Left ventricle myocardium inferior (tissue), 1 donor: ENCODE measurements around the gene DLG2. TPM values are rescaled to one million over a fixed set of nuclear protein-coding genes. Genes with fewer than 3 reads are reported as not detected.
A peak's percentile ranks its signal among the peaks of the same experiment; 100 is the strongest.

Experiments
- DNase-seq: peaks from one replicate; pipeline ENCODE4 v3.0.0-alpha.2; 2020
- H3K27ac ChIP-seq: fragments of 200-600 bp; replicated peaks from 2 replicates; pipeline ENCODE4 v1.8.0; 2021
- H3K27me3 ChIP-seq: fragments of 200-600 bp; 2 replicates; pipeline ENCODE4 v1.8.0; 2021; ENCODE audit warnings: low read depth
- H3K36me3 ChIP-seq: fragments of 200-600 bp; 2 replicates; pipeline ENCODE4 v1.8.0; 2021
- H3K4me1 ChIP-seq: fragments of 200-600 bp; 2 replicates; pipeline ENCODE4 v1.8.0; 2021
- H3K4me3 ChIP-seq: fragments of 200-600 bp; 2 replicates; pipeline ENCODE4 v1.8.0; 2021; ENCODE audit warnings: mild to moderate bottlenecking, moderate library complexity
- H3K9me3 ChIP-seq: fragments of 200-600 bp; replicated peaks from 2 replicates; pipeline ENCODE4 v1.8.0; 2021
- intact Hi-C: fragments of 100-400 bp; cut with micrococcal nuclease; formaldehyde crosslinking; loops from one replicate; pipeline ENCODE4 v1.11.0; 2022
- total RNA-seq: library from RNA; stranded (reverse); fragmentation: NEBNext Ultra II Directional; extraction: Animal tissue kit (Norgen Biotek cat#: 25700); gene quantifications from one replicate; pipeline ENCODE4 v1.2.1, GENCODE V29; 2021
- TF ChIP-seq, protein P1 (sequence below): fragments of 200-600 bp; IDR thresholded peaks from 2 replicates; pipeline ENCODE4 v1.8.0; 2021; ENCODE audit warnings: antibody characterized with exemption, mild to moderate bottlenecking, borderline replicate concordance
- donor health status: DM: no; HTN: yes; CAD: no; lungs with severe emphysema.

Gene DLG2
- total RNA-seq, 1 donor from 2014 or later: 6.5 TPM

GRCh38 chr11:84909740-84910139 lies 717.4 kb downstream of the DLG2 start:
- no peaks in the 10 kb centered on the region for H3K4me1 ChIP-seq
- TF ChIP-seq, protein P1, sequence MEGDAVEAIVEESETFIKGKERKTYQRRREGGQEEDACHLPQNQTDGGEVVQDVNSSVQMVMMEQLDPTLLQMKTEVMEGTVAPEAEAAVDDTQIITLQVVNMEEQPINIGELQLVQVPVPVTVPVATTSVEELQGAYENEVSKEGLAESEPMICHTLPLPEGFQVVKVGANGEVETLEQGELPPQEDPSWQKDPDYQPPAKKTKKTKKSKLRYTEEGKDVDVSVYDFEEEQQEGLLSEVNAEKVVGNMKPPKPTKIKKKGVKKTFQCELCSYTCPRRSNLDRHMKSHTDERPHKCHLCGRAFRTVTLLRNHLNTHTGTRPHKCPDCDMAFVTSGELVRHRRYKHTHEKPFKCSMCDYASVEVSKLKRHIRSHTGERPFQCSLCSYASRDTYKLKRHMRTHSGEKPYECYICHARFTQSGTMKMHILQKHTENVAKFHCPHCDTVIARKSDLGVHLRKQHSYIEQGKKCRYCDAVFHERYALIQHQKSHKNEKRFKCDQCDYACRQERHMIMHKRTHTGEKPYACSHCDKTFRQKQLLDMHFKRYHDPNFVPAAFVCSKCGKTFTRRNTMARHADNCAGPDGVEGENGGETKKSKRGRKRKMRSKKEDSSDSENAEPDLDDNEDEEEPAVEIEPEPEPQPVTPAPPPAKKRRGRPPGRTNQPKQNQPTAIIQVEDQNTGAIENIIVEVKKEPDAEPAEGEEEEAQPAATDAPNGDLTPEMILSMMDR: no peak
- no peak for DNase-seq
- intact Hi-C loops: no loop called here
- no peak overlapping the region for H3K27ac ChIP-seq
- H3K36me3 ChIP-seq: no peaks in the 10 kb centered on the region
- no peak overlapping the region for H3K4me3 ChIP-seq
- no peaks in the 10 kb centered on the region for H3K9me3 ChIP-seq
- no peaks in the 10 kb centered on the region for H3K27me3 ChIP-seq

GRCh38 chr11:84906995-84907394 lies 720.1 kb downstream of the DLG2 start:
- no peak overlapping the region for H3K27ac ChIP-seq
- H3K27me3 ChIP-seq: no peaks in the 10 kb centered on the region
- no peaks in the 10 kb centered on the region for H3K9me3 ChIP-seq
- intact Hi-C loops: no loop called here
- no peak for DNase-seq
- peaks cover 10% of the 10 kb centered on the region for H3K4me1 ChIP-seq
- TF ChIP-seq, protein P1: no peak
- H3K36me3 ChIP-seq: no peaks in the 10 kb centered on the region
- no peak overlapping the region for H3K4me3 ChIP-seq

DNA sequence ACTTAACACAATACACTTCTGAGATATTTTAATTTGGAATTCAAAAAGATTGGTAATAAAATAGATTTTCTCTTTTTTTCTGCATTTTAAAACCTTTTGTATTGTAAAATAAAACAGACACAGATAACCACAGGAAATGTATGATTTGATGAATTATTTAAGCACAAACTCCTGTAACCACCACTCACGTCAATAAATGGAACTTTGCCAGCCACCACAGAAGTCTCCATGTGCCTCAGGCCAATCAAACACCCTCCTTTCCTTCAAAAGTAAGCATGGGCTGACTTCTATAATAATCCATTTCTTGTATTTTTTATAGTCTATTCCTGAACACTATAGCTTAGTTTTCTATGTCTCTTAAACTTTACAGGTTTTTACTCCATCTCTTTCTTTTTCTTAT lies 721.7 kb downstream of the DLG2 start:
- intact Hi-C loops: no loop called here
- Histone ChIP-seq H3K27me3 (no peaks in the 10 kb centered on the region), H3K9me3 (no peaks in the 10 kb centered on the region), H3K36me3 (no peaks in the 10 kb centered on the region), H3K4me3 (no peak overlapping the region), H3K4me1 (peaks cover 17% of the 10 kb centered on the region), H3K27ac (no peak overlapping the region)
- DNase-seq: no peak
- TF ChIP-seq, protein P1: no peak

DNA sequence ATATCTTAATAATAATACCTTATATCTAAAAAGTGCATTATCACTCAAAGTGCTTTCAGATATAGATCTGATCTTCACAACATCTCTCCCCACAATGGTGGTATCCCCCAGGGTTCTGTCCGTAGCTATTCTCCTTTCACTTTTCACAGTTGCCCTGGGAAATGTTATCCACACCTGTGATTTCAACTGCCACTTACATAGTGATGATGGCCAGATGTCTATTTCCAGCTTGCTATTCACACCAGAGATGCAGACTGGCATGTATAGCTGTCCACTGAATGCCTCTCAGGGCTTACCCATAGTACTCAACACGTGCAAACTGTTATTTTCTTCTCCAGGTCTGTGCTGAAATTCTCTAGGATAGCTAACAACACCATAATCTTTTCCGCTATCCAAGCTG lies 724.7 kb downstream of the DLG2 start:
- peaks cover 17% of the 10 kb centered on the region for H3K4me1 ChIP-seq

DNA sequence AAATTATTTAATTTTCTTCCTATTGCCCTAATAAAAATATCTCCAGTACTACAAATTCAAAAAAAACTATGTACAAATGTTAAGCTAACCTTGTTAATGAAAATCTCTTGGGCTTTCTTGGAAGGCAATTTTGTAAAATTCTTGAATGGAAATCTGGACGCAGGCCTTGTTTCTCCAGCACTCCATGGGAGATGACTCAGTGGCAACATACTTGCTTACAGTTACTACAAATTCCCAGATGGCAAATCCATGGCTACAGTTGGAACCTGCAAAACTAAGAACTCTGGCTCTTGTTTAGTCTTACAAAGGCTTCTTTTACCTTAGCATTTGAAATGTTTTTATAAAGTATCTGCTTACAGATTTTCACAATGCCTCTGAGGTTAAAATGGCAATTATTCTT lies 725.2 kb downstream of the DLG2 start:
- TF ChIP-seq, protein P1: no peak
- H3K4me3 ChIP-seq: peak overlapping the region; percentile 2
- intact Hi-C loops: no loop called here

More for the DNA sequence above, 724.7 kb downstream of the DLG2 start:
- Histone ChIP-seq H3K27ac (peak overlapping the region; percentile 51), H3K9me3 (peaks cover 5% of the 10 kb centered on the region), H3K36me3 (no peaks in the 10 kb centered on the region), H3K4me3 (peak overlapping the region; percentile 2), H3K27me3 (no peaks in the 10 kb centered on the region)
- intact Hi-C loops: no loop called here
- TF ChIP-seq, protein P1: no peak
- no peak for DNase-seq

GRCh38 chr11:84899740-84900139 lies 727.4 kb downstream of the DLG2 start:
- Histone ChIP-seq H3K4me3 (no peak overlapping the region), H3K27ac (no peak overlapping the region), H3K9me3 (peaks cover 10% of the 10 kb centered on the region), H3K4me1 (peaks cover 17% of the 10 kb centered on the region), H3K36me3 (no peaks in the 10 kb centered on the region), H3K27me3 (no peaks in the 10 kb centered on the region)
- intact Hi-C loops: no loop called here
- DNase-seq: no peak
- TF ChIP-seq, protein P1: no peak

More for the DNA sequence above, 725.2 kb downstream of the DLG2 start:
- Histone ChIP-seq H3K27ac (peak overlapping the region; percentile 28), H3K36me3 (no peaks in the 10 kb centered on the region), H3K27me3 (no peaks in the 10 kb centered on the region), H3K9me3 (peaks cover 9% of the 10 kb centered on the region), H3K4me1 (peaks cover 17% of the 10 kb centered on the region)
- no peak for DNase-seq
